Right lobe of liver (tissue), 4 donors: ENCODE results near the gene MYO16.

Experiments
- CTCF ChIP-seq, 4 donors: fragments of 200-600 bp in 3 of 4; fragments of 450-650 bp in 1 of 4; IDR thresholded peaks; one replicate each; pipeline versions ENCODE4 v1.5.1 to v1.8.0; 2016 to 2022; ENCODE audit warnings: antibody characterized with exemption in 4 of 4, mild to moderate bottlenecking in 2 of 4
- POLR2A ChIP-seq: fragments of 450-650 bp; IDR thresholded peaks from one replicate; pipeline ENCODE4 v1.6.1; 2017; ENCODE audit warnings: antibody characterized with exemption, mild to moderate bottlenecking
- donor health status: DM: no; HTN: no; CAD: no.
- donor health status: DM: no; HTN: no; CAD: no.
- donor health status: DM: no; HTN: yes; CAD: no.

GRCh38 chr13:109203587-109203986 lies 574.2 kb downstream of the MYO16 start:
- TF ChIP-seq CTCF (IDR thresholded peaks at IDR 0.05) (no peak), POLR2A (no peak)
